KOPT-K1 (cell line): ENCODE results near the gene NBEA.

ENCODE experiments used
- H3K27ac ChIP-seq: fragments of 200-600 bp; sonication (generic); 2 replicates; pipeline ENCODE4 v1.5.1; 2016; ENCODE audit warnings: antibody characterized with exemption, mild to moderate bottlenecking, low read depth, low read length; ENCODE audit not compliant: poor library complexity, severe bottlenecking
- H3K36me3 ChIP-seq: fragments of 200-600 bp; sonication (generic); 2 replicates; pipeline ENCODE4 v1.5.1; 2017; ENCODE audit warnings: antibody characterized with exemption, mild to moderate bottlenecking, low read length, moderate library complexity; ENCODE audit not compliant: insufficient read depth
- H3K9me3 ChIP-seq: fragments of 200-600 bp; sonication (generic); 2 replicates; pipeline ENCODE4 v1.5.1; 2017; ENCODE audit warnings: antibody characterized with exemption, low read length, mild to moderate bottlenecking; ENCODE audit not compliant: insufficient read depth, poor library complexity, severe bottlenecking

Gene NBEA

GRCh38 chr13:35695448-35695770 lies 753.3 kb downstream of the NBEA start:
- Histone ChIP-seq H3K36me3 (no peaks in the 10 kb centered on the region), H3K9me3 (no peaks in the 10 kb centered on the region), H3K27ac (no peak overlapping the region)

DNA sequence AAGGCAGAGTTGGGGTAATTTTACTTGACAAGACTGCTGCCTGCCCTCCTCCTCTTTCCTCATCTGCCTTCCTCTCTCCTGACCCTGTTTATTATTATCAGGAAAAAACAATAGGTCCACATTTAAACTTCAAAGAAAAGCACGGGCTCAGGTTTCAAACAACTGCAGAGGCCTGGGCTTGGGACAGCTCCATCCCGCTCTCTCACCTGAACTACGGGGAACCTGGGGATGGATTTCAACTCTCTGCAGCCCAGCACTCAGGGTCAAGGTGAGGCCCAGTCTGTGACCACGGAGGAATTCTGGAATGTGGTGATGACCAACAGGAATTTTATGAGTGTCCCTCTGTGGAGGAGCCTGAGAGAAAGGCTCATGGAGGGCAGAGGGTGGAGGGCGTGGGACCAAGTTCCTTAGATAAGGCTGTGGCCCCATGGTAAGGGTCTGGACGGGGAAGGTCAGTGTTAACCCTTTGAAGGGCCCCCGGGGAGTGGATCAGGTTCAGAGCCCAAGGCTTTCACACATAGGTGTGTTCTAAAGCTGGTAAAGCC lies 755.2 kb downstream of the NBEA start:
- no peaks in the 10 kb centered on the region for H3K9me3 ChIP-seq
- no peaks in the 10 kb centered on the region for H3K36me3 ChIP-seq
- H3K27ac ChIP-seq, result no peak overlapping the region

GRCh38 chr13:35698911-35699576 lies 757.0 kb downstream of the NBEA start:
- Histone ChIP-seq H3K36me3 (no peaks in the 10 kb centered on the region), H3K9me3 (no peaks in the 10 kb centered on the region), H3K27ac (no peak overlapping the region)

GRCh38 chr13:35699825-35700510 lies 757.9 kb downstream of the NBEA start:
- Histone ChIP-seq H3K27ac (no peak overlapping the region), H3K36me3 (no peaks in the 10 kb centered on the region)

GRCh38 chr13:35700671-35701070 lies 758.6 kb downstream of the NBEA start:
- H3K36me3 ChIP-seq, result no peaks in the 10 kb centered on the region
- no peak overlapping the region for H3K27ac ChIP-seq
- no peaks in the 10 kb centered on the region for H3K9me3 ChIP-seq

More at GRCh38 chr13:35699825-35700510, 757.9 kb downstream of the NBEA start:
- no peaks in the 10 kb centered on the region for H3K9me3 ChIP-seq

DNA sequence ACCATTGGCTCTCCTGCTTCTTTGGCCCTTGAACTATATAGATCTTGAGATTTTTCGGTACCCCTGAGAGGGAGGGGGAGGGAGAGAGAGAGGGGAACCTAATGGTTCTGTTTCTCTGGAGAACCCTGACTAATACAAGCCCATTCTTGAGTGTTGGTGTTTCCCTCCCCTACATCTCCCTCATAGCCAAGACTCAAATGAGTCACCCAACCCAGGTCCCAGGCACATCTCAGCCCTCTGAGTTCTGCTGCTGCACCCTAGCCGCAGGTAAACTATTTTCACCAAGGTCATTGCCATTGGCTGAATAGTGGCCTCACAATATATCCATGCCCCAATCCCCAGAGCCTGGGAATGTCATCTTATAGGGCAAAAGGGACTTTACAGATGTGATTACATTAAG lies 760.2 kb downstream of the NBEA start:
- H3K27ac ChIP-seq, result no peak overlapping the region
- no peaks in the 10 kb centered on the region for H3K9me3 ChIP-seq
- H3K36me3 ChIP-seq, result no peaks in the 10 kb centered on the region

GRCh38 chr13:35703061-35703460 lies 761.0 kb downstream of the NBEA start:
- no peaks in the 10 kb centered on the region for H3K36me3 ChIP-seq
- H3K27ac ChIP-seq, result no peak overlapping the region
- H3K9me3 ChIP-seq, result no peaks in the 10 kb centered on the region

- Histone ChIP-seq H3K36me3 (no peaks in the 10 kb centered on the region), H3K27ac (no peak overlapping the region), H3K9me3 (no peaks in the 10 kb centered on the region)
Measured at GRCh38 chr13:35704331-35704730, 762.3 kb downstream of the NBEA start.

DNA sequence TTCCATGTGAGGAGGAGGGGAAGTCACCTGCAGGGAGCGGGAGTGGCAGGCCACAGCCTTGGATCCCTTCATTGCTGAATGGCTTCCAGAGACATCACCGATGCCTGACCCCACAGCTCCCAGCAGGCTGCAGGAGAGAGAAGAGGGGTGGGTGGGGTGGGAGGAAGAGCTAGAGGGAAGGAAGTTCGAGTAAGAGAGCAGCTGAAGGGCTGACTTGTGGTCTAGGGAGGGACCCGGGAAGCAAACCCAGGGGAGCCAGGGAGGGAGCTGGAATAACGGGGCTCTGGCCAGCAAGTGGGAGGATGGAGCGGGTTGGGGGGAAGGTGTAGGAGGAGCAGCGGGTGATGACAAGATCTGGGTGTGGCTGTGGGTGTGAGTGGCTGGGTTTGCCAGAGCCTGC lies 764.2 kb downstream of the NBEA start:
- H3K9me3 ChIP-seq, result no peaks in the 10 kb centered on the region
- no peak overlapping the region for H3K27ac ChIP-seq
- H3K36me3 ChIP-seq, result no peaks in the 10 kb centered on the region

DNA sequence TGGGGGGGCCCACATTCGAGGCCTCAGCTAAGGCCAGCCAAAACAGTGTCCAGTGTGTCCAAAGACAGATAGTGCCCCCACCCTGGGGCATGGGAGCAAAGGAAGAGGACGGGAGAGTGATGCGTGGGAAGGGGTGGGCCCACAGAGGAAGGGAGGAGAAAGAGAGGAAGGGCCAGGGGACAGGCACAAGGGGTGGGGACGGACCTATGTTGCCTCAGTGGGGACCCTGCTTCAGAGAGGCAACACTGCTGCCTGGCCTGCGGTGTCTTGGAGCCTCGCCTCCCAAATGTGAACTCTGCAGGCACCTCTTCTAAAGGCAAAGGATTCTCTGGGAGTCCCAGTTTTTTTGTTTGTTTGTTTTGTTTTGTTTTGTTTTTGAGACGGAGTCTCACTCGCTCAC lies 764.7 kb downstream of the NBEA start:
- Histone ChIP-seq H3K27ac (no peak overlapping the region), H3K9me3 (no peaks in the 10 kb centered on the region), H3K36me3 (no peaks in the 10 kb centered on the region)

- Histone ChIP-seq H3K27ac (no peak overlapping the region), H3K36me3 (no peaks in the 10 kb centered on the region), H3K9me3 (no peaks in the 10 kb centered on the region)
Measured at GRCh38 chr13:35711909-35712308, 769.8 kb downstream of the NBEA start.

GRCh38 chr13:35712907-35713761 lies 771.1 kb downstream of the NBEA start:
- no peaks in the 10 kb centered on the region for H3K9me3 ChIP-seq
- no peak overlapping the region for H3K27ac ChIP-seq
- H3K36me3 ChIP-seq, result no peaks in the 10 kb centered on the region

- H3K36me3 ChIP-seq, result no peaks in the 10 kb centered on the region
- H3K9me3 ChIP-seq, result no peaks in the 10 kb centered on the region
- no peak overlapping the region for H3K27ac ChIP-seq
Measured at GRCh38 chr13:35714121-35714520, 772.1 kb downstream of the NBEA start.

GRCh38 chr13:35714588-35715377 lies 772.7 kb downstream of the NBEA start:
- H3K27ac ChIP-seq, result no peak overlapping the region
- H3K36me3 ChIP-seq, result no peaks in the 10 kb centered on the region
- H3K9me3 ChIP-seq, result no peaks in the 10 kb centered on the region

GRCh38 chr13:35716186-35716585 lies 774.1 kb downstream of the NBEA start:
- H3K36me3 ChIP-seq, result no peaks in the 10 kb centered on the region
- H3K9me3 ChIP-seq, result no peaks in the 10 kb centered on the region
- no peak overlapping the region for H3K27ac ChIP-seq
